Tibial nerve (tissue), 3 donors: Measurements from ENCODE around the gene SUGCT.

ENCODE experiments used
- CTCF ChIP-seq, 5 experiments: fragments of 200-600 bp in 3 of 5; fragments of 450-650 bp in 2 of 5; sonication (generic) in 3 of 5; IDR thresholded peaks; one replicate each; pipeline ENCODE4 v1.5.1; 2016 to 2019; ENCODE audit warnings: antibody characterized with exemption in 5 of 5, mild to moderate bottlenecking in 3 of 5, moderate library complexity in 2 of 5
- POLR2A ChIP-seq, 2 donors: fragments of 450-650 bp; IDR thresholded peaks; one replicate each; pipeline ENCODE4 v1.6.1; 2017; ENCODE audit warnings: antibody characterized with exemption in 2 of 2, mild to moderate bottlenecking in 2 of 2, moderate library complexity in 2 of 2

- peak; percentile 96 to 100 (median 99) for TF ChIP-seq CTCF (IDR thresholded peaks at IDR 0.05)
- TF ChIP-seq POLR2A (IDR thresholded peaks at IDR 0.05) = no peak
These were observed at the start of gene SUGCT, which contains the start of gene MPLKIP for GRCh38 chr7:40134428-40135316.
